GM23248 (cell line): ENCODE measurements around the gene LANCL3. TPM values are rescaled to one million over a fixed set of nuclear protein-coding genes. Genes with fewer than 3 reads are reported as not detected.
A peak's percentile ranks its signal among the peaks of the same experiment; 100 is the strongest.

Source experiments
- DNase-seq: peaks from one replicate; pipeline ENCODE4 v3.0.0-alpha.2; 2015
- H2AFZ ChIP-seq: fragments of 200-600 bp; sonication (generic); 2 replicates; pipeline ENCODE4 v1.6.1; 2016; ENCODE audit warnings: antibody characterized with exemption
- H3F3A ChIP-seq: fragments of 200-600 bp; sonication (generic); 2 replicates; pipeline ENCODE4 v1.6.1; 2016; ENCODE audit warnings: mild to moderate bottlenecking, antibody characterized with exemption, mixed run types; ENCODE audit not compliant: insufficient read depth
- H3K27ac ChIP-seq: fragments of 200-600 bp; sonication (generic); 2 replicates; pipeline ENCODE4 v1.5.1; 2016; ENCODE audit warnings: mild to moderate bottlenecking
- H3K27me3 ChIP-seq: fragments of 200-600 bp; sonication (generic); replicated peaks from 2 replicates; pipeline ENCODE4 v1.6.1; 2016; ENCODE audit warnings: mild to moderate bottlenecking; ENCODE audit not compliant: insufficient read depth
- H3K36me3 ChIP-seq: fragments of 200-600 bp; sonication (generic); 2 replicates; pipeline ENCODE4 v1.6.1; 2016; ENCODE audit warnings: low read depth, mild to moderate bottlenecking
- H3K4me1 ChIP-seq: fragments of 200-600 bp; sonication (generic); 2 replicates; pipeline ENCODE4 v1.6.1; 2016; ENCODE audit warnings: mild to moderate bottlenecking; ENCODE audit not compliant: insufficient read depth
- H3K4me2 ChIP-seq: fragments of 200-600 bp; sonication (generic); one replicate; pipeline ENCODE4 v1.6.1; 2016; ENCODE audit warnings: mild to moderate bottlenecking; ENCODE audit not compliant: unreplicated experiment
- H3K4me3 ChIP-seq: fragments of 200-600 bp; sonication (generic); 2 replicates; pipeline ENCODE4 v1.5.1; 2016; ENCODE audit warnings: mild to moderate bottlenecking
- H3K79me2 ChIP-seq: fragments of 200-600 bp; sonication (generic); 2 replicates; pipeline ENCODE4 v1.6.1; 2016; ENCODE audit warnings: mild to moderate bottlenecking; ENCODE audit not compliant: insufficient read depth
- H3K9ac ChIP-seq: fragments of 200-600 bp; sonication (generic); 2 replicates; pipeline ENCODE4 v1.6.1; 2016; ENCODE audit warnings: mild to moderate bottlenecking
- H3K9me2 ChIP-seq: fragments of 200-600 bp; sonication (generic); 2 replicates; pipeline ENCODE4 v1.6.1; 2016; ENCODE audit warnings: mixed run types, mild to moderate bottlenecking, moderate library complexity; ENCODE audit not compliant: insufficient read depth
- H3K9me3 ChIP-seq: fragments of 200-600 bp; sonication (generic); one replicate; pipeline ENCODE4 v1.6.1; 2017; ENCODE audit warnings: low read depth
- H4K20me1 ChIP-seq: fragments of 200-600 bp; sonication (generic); 2 replicates; pipeline ENCODE4 v1.6.0; 2016; ENCODE audit not compliant: insufficient read depth
- EZH2 ChIP-seq: fragments of 200-600 bp; sonication (generic); IDR thresholded peaks from 2 replicates; pipeline ENCODE4 v1.6.1; 2018; ENCODE audit warnings: antibody characterized with exemption, mild to moderate bottlenecking; ENCODE audit not compliant: insufficient read depth, poor library complexity, severe bottlenecking
- EZH2phosphoT487 ChIP-seq: fragments of 200-600 bp; sonication (generic); IDR thresholded peaks from 2 replicates; pipeline ENCODE4 v1.6.1; 2018; ENCODE audit warnings: antibody characterized with exemption, moderate library complexity, mild to moderate bottlenecking, low read depth; ENCODE audit not compliant: insufficient read depth
- WGBS, 2 experiments: methylation state at CpG; one replicate each; pipeline ENCODE4 v1.1.6; 2015 to 2017; ENCODE audit warnings: low lambda C conversion rate in 2 of 2, low coverage in 1 of 2; ENCODE audit errors: missing lambda C conversion rate in 2 of 2; 5-methylcytosine and 5-hydroxymethylcytosine counted together
- in situ Hi-C: fragments of 300-500 bp; cut with MboI; formaldehyde crosslinking; loops from 2 replicates; pipeline ENCODE4 v1.15.0; 2020
- polyA plus RNA-seq: library from polyadenylated mRNA; unstranded; fragments of >200 nt; fragmentation: Nextera tagmentation; extraction: Ambion mirVana; gene quantifications from 2 replicates; pipeline ENCODE4 v1.2.1, GENCODE V29; 2016
- total RNA-seq: library from RNA; depleted of rRNA; stranded (reverse); fragments of >200 nt; shearing (Covaris generic); gene quantifications from 2 replicates; pipeline ENCODE4 v1.2.3, GENCODE V29; 2014

Gene LANCL3
- total and polyA plus RNA-seq, 2 experiments from 2014 or later: not detected

- Histone ChIP-seq H3K27ac (no peak overlapping the region), H2AFZ (no peak overlapping the region), H3K79me2 (no peaks in the 10 kb centered on the region), H3K4me3 (no peak overlapping the region), H4K20me1 (no peaks in the 10 kb centered on the region), H3F3A (no peaks in the 10 kb centered on the region), H3K4me1 (no peaks in the 10 kb centered on the region), H3K36me3 (no peaks in the 10 kb centered on the region), H3K4me2 (no peak overlapping the region), H3K9ac (no peak overlapping the region), H3K27me3 (no peaks in the 10 kb centered on the region), H3K9me3 (no peaks in the 10 kb centered on the region), H3K9me2 (no peaks in the 10 kb centered on the region)
- in situ Hi-C loops: no loop called here
- TF ChIP-seq EZH2 (no peak), EZH2phosphoT487 (no peak)
- WGBS, 2 experiments: 41 to 45% methylated on average over 3 of the region's 3 CpGs
- no peak for DNase-seq
Observed at GRCh38 chrX:37711991-37712390, 140.5 kb downstream of the LANCL3 start.

- TF ChIP-seq EZH2 (no peak), EZH2phosphoT487 (no peak)
- 37 to 38% methylated on average over 3 of the region's 3 CpGs for WGBS, 2 experiments
- H3K4me3 ChIP-seq: no peak overlapping the region
- H3K27ac ChIP-seq: no peak overlapping the region
- no peaks in the 10 kb centered on the region for H3K79me2 ChIP-seq
- no peak overlapping the region for H3K4me2 ChIP-seq
- H3K9ac ChIP-seq: no peak overlapping the region
- H3K27me3 ChIP-seq: no peaks in the 10 kb centered on the region
- H3K4me1 ChIP-seq: no peaks in the 10 kb centered on the region
- no peaks in the 10 kb centered on the region for H3K36me3 ChIP-seq
- no peaks in the 10 kb centered on the region for H3K9me2 ChIP-seq
- in situ Hi-C loops: no loop called here
- no peaks in the 10 kb centered on the region for H3F3A ChIP-seq
- DNase-seq: peak; percentile 3
- no peaks in the 10 kb centered on the region for H3K9me3 ChIP-seq
- no peaks in the 10 kb centered on the region for H4K20me1 ChIP-seq
- H2AFZ ChIP-seq: no peak overlapping the region
Observed at GRCh38 chrX:37712458-37712857, 141.0 kb downstream of the LANCL3 start.

- 32 to 36% methylated on average over 2 of the region's 2 CpGs for WGBS, 2 experiments
Observed at GRCh38 chrX:37714479-37714878, 143.0 kb downstream of the LANCL3 start.

GRCh38 chrX:37716602-37717001 lies 145.1 kb downstream of the LANCL3 start:
- no peak overlapping the region for H3K4me2 ChIP-seq
- H3K4me3 ChIP-seq: no peak overlapping the region
- TF ChIP-seq EZH2phosphoT487 (no peak), EZH2 (no peak)
- H3K9me3 ChIP-seq: no peaks in the 10 kb centered on the region
- no peak for DNase-seq
- no peak overlapping the region for H2AFZ ChIP-seq
- in situ Hi-C loops: no loop called here
- H3F3A ChIP-seq: no peaks in the 10 kb centered on the region
- H4K20me1 ChIP-seq: no peaks in the 10 kb centered on the region
- H3K27ac ChIP-seq: no peak overlapping the region
- no peaks in the 10 kb centered on the region for H3K36me3 ChIP-seq
- H3K4me1 ChIP-seq: no peaks in the 10 kb centered on the region
- no peaks in the 10 kb centered on the region for H3K27me3 ChIP-seq
- no peaks in the 10 kb centered on the region for H3K79me2 ChIP-seq
- no peaks in the 10 kb centered on the region for H3K9me2 ChIP-seq
- H3K9ac ChIP-seq: no peak overlapping the region

More at GRCh38 chrX:37714479-37714878, 143.0 kb downstream of the LANCL3 start:
- Histone ChIP-seq H3K27ac (no peak overlapping the region), H3K27me3 (no peaks in the 10 kb centered on the region), H2AFZ (no peak overlapping the region), H3K4me1 (no peaks in the 10 kb centered on the region), H4K20me1 (no peaks in the 10 kb centered on the region), H3K9me2 (no peaks in the 10 kb centered on the region), H3K36me3 (no peaks in the 10 kb centered on the region), H3K79me2 (no peaks in the 10 kb centered on the region), H3K4me2 (no peak overlapping the region), H3F3A (no peaks in the 10 kb centered on the region), H3K4me3 (no peak overlapping the region), H3K9me3 (no peaks in the 10 kb centered on the region), H3K9ac (no peak overlapping the region)
- DNase-seq: no peak
- in situ Hi-C loops: no loop called here
- TF ChIP-seq EZH2: no peak
- TF ChIP-seq EZH2phosphoT487: no peak

GRCh38 chrX:37717708-37718107 lies 146.2 kb downstream of the LANCL3 start:
- no peaks in the 10 kb centered on the region for H3K79me2 ChIP-seq
- H3K27me3 ChIP-seq: no peaks in the 10 kb centered on the region
- H3K9me2 ChIP-seq: no peaks in the 10 kb centered on the region
- TF ChIP-seq EZH2phosphoT487: no peak
- TF ChIP-seq EZH2: no peak
- no peaks in the 10 kb centered on the region for H3K4me1 ChIP-seq
- 20 to 32% methylated on average over 1 of the region's 1 CpG for WGBS, 2 experiments
- H2AFZ ChIP-seq: no peak overlapping the region
- no peak overlapping the region for H3K4me3 ChIP-seq
- no peak overlapping the region for H3K4me2 ChIP-seq
- no peak for DNase-seq
- H3K27ac ChIP-seq: no peak overlapping the region
- H3K9me3 ChIP-seq: no peaks in the 10 kb centered on the region
- H4K20me1 ChIP-seq: no peaks in the 10 kb centered on the region
- in situ Hi-C loops: no loop called here
- no peak overlapping the region for H3K9ac ChIP-seq
- H3K36me3 ChIP-seq: no peaks in the 10 kb centered on the region
- no peaks in the 10 kb centered on the region for H3F3A ChIP-seq
